Activated T-cell treated with anti-CD3 and anti-CD28 coated beads, Interleukin-2, amount 50 U/mL, for 72 hours (primary cell): ENCODE data around the gene S100A6. TPM values are rescaled to one million over a fixed set of nuclear protein-coding genes. Genes with fewer than 3 reads are reported as not detected.
"Not testable (repeated sequence)": the region's sequence is repeated elsewhere in the genome, so short reads cannot be mapped to it uniquely, and the experiment has no call there.

Experiments
- ATAC-seq, 2 donors: fragments of 150-1000 bp; cut with Tn5 transposase; replicated peaks in 1 of 2; 2 replicates each; pipeline ENCODE4 v1.10.0; 2021; ENCODE audit warnings: moderate library complexity in 2 of 2, mild to moderate bottlenecking in 1 of 2
- DNase-seq, 2 donors: peaks; one replicate each; pipeline ENCODE4 v3.0.0; 2021 to 2022; ENCODE audit warnings: mixed read lengths in 1 of 2
- H3K27ac Mint-ChIP-seq: one replicate; pipeline ENCODE4 v1.8.0; 2022; ENCODE audit warnings: mild to moderate bottlenecking, moderate library complexity, mixed read lengths
- H3K27me3 Mint-ChIP-seq: one replicate; pipeline ENCODE4 v1.8.0; 2022; ENCODE audit warnings: low read depth, mixed read lengths
- H3K36me3 Mint-ChIP-seq, 2 donors: one replicate each; pipeline ENCODE4 v1.8.0; 2022; ENCODE audit warnings: mixed read lengths in 2 of 2, mild to moderate bottlenecking in 1 of 2; ENCODE audit not compliant: insufficient read depth in 2 of 2
- H3K4me1 Mint-ChIP-seq: one replicate; pipeline ENCODE4 v1.8.0; 2022; ENCODE audit warnings: low read depth, mixed read lengths
- H3K4me3 Mint-ChIP-seq, 2 donors: one replicate each; pipeline ENCODE4 v1.8.0; 2022; ENCODE audit warnings: mild to moderate bottlenecking in 2 of 2, mixed read lengths in 2 of 2, moderate library complexity in 2 of 2
- H3K9me3 Mint-ChIP-seq, 2 donors: one replicate each; pipeline ENCODE4 v1.8.0; 2022; ENCODE audit warnings: mixed read lengths in 2 of 2
- total RNA-seq, 2 donors: library from RNA; stranded (reverse); gene quantifications; one replicate each; pipeline ENCODE4 v1.2.3, GENCODE V29; 2022

S100A6 gene
- total RNA-seq, 2 donors from 2014 or later: 219 to 358 TPM

DNA sequence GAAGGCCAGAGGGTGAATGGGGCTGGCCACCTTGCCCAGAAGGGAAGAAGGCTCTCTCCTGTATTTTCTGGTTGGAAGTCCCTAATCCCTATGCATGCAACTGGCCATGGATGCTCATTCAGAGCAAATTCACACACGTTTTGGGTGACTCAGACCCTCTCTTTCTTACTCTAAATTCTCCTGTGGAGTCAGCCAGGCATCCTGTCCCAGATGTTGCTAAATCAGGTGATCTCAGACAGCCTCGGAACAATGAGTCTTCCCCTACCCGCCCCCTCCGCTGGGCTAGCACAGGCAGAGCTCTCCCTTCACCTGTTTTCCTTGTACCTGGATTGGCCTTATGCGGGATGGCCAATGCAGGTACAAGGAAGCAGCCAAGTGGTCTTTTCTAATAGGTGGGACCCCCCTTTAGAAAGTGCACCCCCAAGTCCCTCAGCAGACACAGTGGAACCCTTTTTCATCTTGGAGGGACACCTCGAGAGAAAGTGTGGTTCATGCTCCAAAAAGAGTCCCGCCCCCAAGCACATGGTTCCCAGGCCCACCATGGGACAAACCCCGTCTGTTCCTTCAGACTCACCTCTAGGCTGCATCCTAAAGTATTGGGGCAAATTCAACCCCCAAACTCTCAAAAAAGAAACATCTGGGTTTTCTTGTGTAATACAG is 8.6 kb downstream of the S100A6 start:
- Mint-ChIP-seq H3K27ac (no peak overlapping the region), H3K4me3 (no peak overlapping the region), H3K27me3 (no peaks in the 10 kb centered on the region), H3K4me1 (peaks cover 30% of the 10 kb centered on the region), H3K36me3 (no peaks in the 10 kb centered on the region), H3K9me3 (no peaks in the 10 kb centered on the region)
- ATAC-seq (peak in 1 of 2 donors; percentile 27), DNase-seq (no peak)

DNA sequence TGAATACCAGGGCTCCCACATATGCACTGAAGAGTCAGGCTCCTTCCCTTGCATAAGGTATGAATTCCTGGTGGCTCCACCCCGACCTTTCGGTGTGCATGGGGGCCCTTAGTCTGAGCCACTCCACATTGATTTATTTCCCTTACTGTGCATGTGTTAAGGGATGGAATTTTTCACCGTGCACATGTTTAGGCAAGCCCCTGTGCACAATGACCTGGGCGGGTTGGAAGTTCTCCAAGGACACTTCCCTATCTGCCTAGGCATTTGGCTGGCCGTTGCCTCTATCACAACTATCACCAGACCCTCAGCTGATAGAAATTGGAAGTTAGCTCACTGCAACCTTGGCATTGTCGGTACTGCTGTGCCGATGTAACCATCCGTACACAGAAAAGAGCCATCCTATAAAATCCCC is 9.7 kb downstream of the S100A6 start:
- DNase-seq (no peak), ATAC-seq (no peak)
- no peak overlapping the region for H3K27ac Mint-ChIP-seq
- H3K9me3 Mint-ChIP-seq: no peaks in the 10 kb centered on the region
- no peaks in the 10 kb centered on the region for H3K36me3 Mint-ChIP-seq
- H3K4me1 Mint-ChIP-seq: peaks cover 19% of the 10 kb centered on the region
- H3K27me3 Mint-ChIP-seq: no peaks in the 10 kb centered on the region
- no peak overlapping the region for H3K4me3 Mint-ChIP-seq

DNA sequence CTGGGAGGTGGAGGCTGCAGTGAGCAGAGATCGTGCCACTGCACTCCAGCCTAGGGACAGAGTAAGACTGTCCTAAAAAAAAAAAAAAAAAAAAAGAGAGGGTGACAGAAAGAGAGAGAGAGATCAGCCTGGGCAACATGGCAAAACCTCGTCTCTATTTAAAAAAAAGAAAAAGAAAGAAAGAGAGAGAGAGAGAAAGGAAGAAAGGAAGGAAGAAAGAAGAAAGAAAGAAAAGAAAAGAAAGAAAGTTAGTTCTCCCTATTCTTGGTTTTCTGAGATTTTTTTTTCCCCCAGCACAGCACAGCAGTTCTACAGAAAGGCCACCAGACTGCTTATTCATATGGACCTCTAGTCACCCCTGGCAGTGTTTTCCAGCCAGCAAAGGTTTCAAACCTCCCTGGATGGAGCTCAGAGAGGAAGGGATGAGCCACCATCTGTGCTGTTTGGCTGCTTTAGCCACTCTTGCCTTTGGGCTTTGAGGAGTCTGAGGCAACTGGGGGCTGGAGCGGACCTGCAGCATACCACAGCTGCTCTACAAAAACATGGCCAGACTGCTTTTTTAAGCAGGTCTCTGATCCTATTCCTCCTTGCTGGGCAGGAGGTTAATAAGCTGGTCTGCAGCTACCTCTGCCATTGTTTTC is 10.6 kb downstream of the S100A6 start:
- H3K4me1 Mint-ChIP-seq: peaks cover 10% of the 10 kb centered on the region
- no peaks in the 10 kb centered on the region for H3K27me3 Mint-ChIP-seq
- H3K36me3 Mint-ChIP-seq: no peaks in the 10 kb centered on the region
- ATAC-seq (no peak), DNase-seq (no peak)
- peak overlapping the region; percentile 68 for H3K27ac Mint-ChIP-seq
- H3K4me3 Mint-ChIP-seq: no peak overlapping the region
- no peaks in the 10 kb centered on the region for H3K9me3 Mint-ChIP-seq

DNA sequence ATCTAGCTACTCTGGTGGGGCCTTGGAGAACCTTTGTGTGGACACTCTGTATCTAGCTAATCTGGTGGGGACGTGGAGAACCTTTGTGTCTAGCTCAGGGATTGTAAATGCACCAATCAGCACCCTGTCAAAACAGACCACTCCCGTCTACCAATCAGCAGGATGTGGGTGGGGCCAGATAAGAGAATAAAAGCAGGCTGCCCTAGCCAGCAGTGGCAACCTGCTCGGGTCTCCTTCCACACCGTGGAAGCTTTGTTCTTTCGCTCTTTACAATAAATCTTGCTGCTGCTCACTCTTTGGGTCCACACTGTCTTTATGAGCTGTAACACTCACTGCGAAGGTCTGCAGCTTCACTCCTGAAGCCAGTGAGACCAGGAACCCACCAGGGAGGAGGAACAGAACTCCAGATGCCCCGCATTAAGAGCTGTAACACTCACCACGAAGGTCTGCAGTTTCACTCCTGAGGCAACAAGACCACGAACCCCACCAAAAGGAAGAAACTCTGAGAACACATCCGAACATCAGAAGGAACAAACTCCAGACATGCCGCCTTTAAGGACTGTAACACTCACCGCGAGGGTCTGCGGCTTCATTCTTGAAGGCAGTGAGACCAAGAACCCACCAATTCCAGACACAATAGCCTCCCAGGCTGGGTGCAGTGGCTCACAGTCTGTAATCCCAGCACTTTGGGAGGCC is 13.3 kb downstream of the S100A6 start:
- not testable (repeated sequence) for ATAC-seq, H3K36me3 Mint-ChIP-seq, H3K27me3 Mint-ChIP-seq, H3K27ac Mint-ChIP-seq, DNase-seq, H3K9me3 Mint-ChIP-seq
- Mint-ChIP-seq H3K4me3 (peak overlapping the region; percentile 6 to 51), H3K4me1 (peaks cover 15% of the 10 kb centered on the region)

DNA sequence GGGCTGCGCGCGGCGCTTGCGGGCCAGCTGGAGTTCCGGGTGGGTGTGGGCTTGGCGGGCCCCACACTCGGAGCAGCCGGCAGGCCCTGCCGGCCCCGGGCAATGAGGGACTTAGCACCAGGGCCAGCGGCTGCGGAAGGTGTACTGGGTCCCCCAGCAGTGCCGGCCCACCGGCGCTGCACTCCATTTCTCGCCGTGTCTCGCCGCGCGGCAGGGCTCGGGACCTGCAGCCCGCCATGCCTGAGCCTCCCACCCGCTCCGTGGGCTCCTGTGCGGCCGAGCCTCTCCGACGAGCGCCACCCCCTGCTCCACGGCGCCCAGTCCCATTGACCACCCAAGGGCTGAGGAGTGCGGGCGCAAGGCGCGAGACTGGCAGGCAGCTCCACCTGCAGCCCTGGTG is 14.0 kb downstream of the S100A6 start:
- H3K4me3 Mint-ChIP-seq, H3K27ac Mint-ChIP-seq, ATAC-seq, H3K27me3 Mint-ChIP-seq, H3K36me3 Mint-ChIP-seq, DNase-seq, H3K9me3 Mint-ChIP-seq: not testable (repeated sequence)
- peaks cover 11% of the 10 kb centered on the region for H3K4me1 Mint-ChIP-seq

DNA sequence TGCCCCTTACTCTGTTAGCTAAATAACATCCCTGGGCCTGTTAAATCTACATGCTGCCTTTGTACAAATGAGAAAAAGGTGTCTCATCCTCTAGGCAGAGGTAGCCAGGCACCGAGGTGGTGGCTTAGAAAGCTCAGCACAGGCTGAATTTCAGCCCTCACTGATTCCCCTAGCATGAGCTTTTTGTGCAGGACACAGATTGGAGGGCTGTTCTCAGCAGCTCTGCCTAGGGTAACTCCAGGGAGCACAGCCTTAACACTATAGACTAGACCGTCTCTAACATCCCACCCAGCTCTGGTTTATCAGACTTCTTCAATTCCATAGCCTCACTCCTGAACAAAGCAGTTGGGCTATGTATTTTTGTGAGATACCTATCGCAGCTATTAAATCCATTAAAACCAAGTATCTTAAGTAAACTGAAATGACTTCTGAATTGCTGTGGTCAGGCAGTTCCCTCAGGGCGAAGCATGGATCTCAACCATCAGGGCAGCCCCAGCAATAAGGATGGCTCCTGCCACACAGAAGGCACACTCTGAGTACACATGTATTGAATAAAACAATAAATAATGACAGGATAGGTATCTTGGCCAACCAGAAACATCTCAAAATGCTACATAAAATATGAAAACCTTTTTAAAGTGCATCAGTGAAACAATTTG is 14.8 kb downstream of the S100A6 start:
- H3K27me3 Mint-ChIP-seq: no peaks in the 10 kb centered on the region
- no peak overlapping the region for H3K4me3 Mint-ChIP-seq
- H3K9me3 Mint-ChIP-seq: no peaks in the 10 kb centered on the region
- no peak overlapping the region for H3K27ac Mint-ChIP-seq
- DNase-seq (no peak), ATAC-seq (no peak)
- no peaks in the 10 kb centered on the region for H3K36me3 Mint-ChIP-seq
- H3K4me1 Mint-ChIP-seq: peaks cover 16% of the 10 kb centered on the region

DNA sequence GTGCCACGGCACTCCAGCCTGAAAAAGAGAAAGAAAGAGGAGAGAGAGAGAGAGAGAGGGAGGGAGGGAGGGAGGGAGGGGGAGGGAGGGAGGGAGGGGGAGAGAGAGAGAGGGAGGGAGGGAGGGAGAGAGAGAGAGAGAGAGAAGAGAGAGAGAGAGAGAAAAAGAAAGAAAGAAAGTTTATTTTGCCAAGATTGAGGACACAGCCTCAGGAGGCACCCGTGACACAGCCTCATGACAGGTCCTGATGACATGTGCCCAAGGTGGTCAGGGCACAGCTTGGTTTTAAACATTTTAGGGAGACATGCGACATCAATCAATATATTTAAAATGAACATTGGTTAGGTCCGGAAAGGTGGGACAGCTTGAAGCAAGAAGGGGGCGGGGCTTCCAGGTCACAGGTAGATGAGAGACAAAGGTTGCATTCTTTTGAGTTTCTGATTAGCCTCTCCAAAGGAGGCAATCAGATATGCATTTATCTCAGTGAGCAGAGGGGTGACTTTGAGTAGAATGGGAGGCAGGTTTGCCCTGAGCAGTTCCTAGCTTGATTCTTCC is 15.6 kb downstream of the S100A6 start:
- ATAC-seq, H3K36me3 Mint-ChIP-seq, H3K27me3 Mint-ChIP-seq, H3K9me3 Mint-ChIP-seq, DNase-seq, H3K4me3 Mint-ChIP-seq: not testable (repeated sequence)
- H3K27ac Mint-ChIP-seq: peak overlapping the region; percentile 60
- H3K4me1 Mint-ChIP-seq: peaks cover 17% of the 10 kb centered on the region

DNA sequence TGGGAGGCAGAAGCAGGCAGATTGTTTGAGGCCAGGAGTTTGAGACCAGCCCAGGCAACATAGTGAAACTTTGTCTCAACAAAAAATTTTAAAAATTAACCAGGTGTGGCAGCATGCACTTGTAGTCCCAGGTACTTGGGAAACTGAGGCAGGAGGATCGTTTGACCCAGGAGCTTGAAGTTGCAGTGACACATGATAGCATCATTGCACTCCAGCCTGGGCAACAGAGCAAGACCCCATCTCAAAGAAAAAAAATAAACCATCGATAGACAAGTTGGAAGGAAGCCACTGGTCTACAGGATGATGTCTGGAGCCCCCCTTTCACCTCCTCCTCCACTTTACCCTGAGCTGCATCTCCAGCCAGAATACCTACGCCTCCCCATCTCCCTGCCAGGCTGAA is 16.5 kb downstream of the S100A6 start:
- Mint-ChIP-seq H3K4me1 (peaks cover 17% of the 10 kb centered on the region), H3K27me3 (no peaks in the 10 kb centered on the region), H3K9me3 (no peaks in the 10 kb centered on the region), H3K27ac (no peak overlapping the region), H3K4me3 (no peak overlapping the region), H3K36me3 (no peaks in the 10 kb centered on the region)
- no peak for ATAC-seq
- no peak for DNase-seq

DNA sequence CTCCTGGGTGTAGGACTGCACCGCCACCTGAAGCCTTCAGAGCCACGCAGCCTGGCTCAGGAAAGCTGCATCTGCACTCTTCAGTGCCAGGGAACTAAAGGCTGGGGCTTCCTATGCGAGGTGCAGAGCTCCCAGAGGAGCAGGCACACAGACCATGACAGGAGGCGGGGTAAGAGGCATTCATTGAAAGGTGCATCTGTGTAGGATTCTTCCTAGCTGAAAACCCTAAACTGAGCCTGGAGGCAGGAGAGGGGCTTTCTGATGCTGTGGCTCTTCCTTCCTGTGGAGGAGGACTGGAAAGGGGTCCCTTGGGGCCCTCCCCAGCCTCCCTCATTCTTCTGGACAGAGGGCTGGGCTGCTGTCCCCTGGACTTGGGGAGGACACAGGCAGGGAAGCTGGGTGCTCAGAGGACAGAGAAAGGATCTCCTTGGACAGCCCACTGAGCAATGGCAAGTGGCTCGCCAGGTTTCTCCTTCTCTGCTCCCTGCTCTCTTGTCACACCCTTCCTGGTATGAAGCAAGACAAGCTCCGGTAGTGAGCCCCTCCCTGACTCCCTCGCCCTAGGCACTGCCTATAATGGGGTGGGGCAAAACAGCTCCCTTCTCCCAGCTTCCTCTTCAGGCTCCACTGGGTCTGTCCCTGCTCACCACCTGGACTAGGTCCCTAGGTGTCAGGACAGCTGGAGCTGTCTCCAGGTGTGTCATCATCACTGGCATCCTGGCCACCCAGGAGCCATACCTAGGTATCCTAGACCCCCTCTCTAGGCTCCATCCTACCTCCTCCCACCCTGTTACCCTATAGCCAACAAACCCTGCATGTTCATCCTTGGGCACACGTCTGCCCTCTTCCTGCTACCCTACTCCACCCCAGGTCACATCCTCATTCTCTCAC is 20.0 kb downstream of the S100A6 start:
- Mint-ChIP-seq H3K4me3 (no peak overlapping the region), H3K27ac (peak overlapping the region; percentile 54), H3K36me3 (no peaks in the 10 kb centered on the region), H3K27me3 (no peaks in the 10 kb centered on the region), H3K4me1 (peaks cover 21% of the 10 kb centered on the region), H3K9me3 (no peaks in the 10 kb centered on the region)
- no peak for ATAC-seq
- DNase-seq: no peak

DNA sequence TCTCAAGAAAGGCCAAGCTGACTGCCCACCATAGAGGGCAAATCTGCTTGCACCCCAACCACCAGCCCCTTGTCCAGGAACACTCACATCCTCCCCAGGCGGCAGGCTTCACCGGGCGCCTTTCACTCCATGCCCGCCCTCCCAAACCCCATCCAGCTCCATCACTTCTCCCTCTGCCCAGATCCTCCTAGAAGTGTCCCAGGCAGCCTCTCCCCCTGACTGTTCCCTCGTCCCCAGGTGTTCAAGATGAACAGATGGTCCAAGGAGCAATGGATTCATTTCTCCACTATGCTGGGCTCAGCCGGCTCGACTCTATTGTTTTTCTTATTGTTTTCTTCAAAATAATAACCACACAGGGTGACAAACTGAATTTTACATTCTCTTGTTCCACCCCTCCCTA is 22.1 kb downstream of the S100A6 start:
- H3K4me3 Mint-ChIP-seq: no peak overlapping the region

DNA sequence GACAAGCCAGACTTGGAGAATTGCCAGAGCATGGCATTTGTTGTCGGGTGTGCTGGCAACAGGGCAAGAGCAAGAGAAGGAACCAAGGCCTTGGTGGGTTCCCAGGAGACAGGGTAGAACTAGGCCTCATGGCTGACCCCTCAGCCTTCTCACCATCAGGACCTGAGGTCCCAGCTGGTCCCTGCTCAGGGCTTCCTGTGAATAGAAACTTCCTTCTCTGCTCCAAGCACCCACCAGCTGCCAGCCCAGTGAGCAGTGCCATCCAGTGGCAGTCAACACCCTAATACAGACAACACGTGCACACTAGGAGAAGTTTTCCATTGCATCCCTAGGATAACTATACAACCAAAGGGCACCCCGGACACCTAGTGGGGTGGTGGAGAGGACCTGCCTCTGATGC is 22.8 kb downstream of the S100A6 start:
- no peak for DNase-seq
- Mint-ChIP-seq H3K36me3 (no peaks in the 10 kb centered on the region), H3K27ac (no peak overlapping the region), H3K27me3 (no peaks in the 10 kb centered on the region), H3K4me1 (peaks cover 18% of the 10 kb centered on the region), H3K9me3 (no peaks in the 10 kb centered on the region), H3K4me3 (no peak overlapping the region)
- no peak for ATAC-seq

More for the DNA sequence above, 22.1 kb downstream of the S100A6 start:
- Mint-ChIP-seq H3K4me1 (peaks cover 23% of the 10 kb centered on the region), H3K36me3 (no peaks in the 10 kb centered on the region), H3K27me3 (no peaks in the 10 kb centered on the region), H3K27ac (no peak overlapping the region), H3K9me3 (no peaks in the 10 kb centered on the region)
- ATAC-seq: no peak
- no peak for DNase-seq

DNA sequence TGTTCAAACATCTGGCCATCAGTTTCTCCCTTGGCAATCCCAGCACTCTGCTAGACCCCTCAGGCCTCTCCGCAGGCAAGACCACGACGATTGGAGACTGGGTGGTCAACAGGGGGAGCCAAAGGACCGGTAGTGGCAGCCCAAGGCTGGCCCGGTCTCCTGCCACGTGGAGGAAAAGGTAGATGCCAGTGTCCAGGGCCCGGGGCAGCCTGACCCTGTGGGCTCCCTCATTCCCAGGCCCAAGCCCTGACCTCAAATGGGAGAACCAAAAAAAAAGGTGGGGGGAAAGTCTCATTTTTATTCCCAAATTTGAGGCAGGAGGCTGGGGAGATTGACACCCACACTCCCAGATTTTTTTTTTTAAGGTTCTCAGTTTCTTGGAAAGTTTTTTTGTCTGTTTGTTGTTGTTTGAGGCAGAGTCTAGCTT is 24.8 kb downstream of the S100A6 start:
- ATAC-seq (peak; percentile 93 to 95), DNase-seq (peak; percentile 86 to 89)
- Mint-ChIP-seq H3K9me3 (no peaks in the 10 kb centered on the region), H3K4me3 (no peak overlapping the region), H3K36me3 (no peaks in the 10 kb centered on the region), H3K4me1 (peaks cover 13% of the 10 kb centered on the region), H3K27me3 (no peaks in the 10 kb centered on the region), H3K27ac (no peak overlapping the region)
